ENCODE data around the gene ARHGEF1.

The ARHGEF1 gene

GRCh38 chr19:41944336-41944735 is 61.4 kb downstream of the ARHGEF1 start:
- peaks cover 21% of the 10 kb centered on the region for H3K27me3 ChIP-seq (ENCODE audit: insufficient read depth, low read length)
- WGBS (ENCODE audit: extremely low coverage, insufficient coverage, insufficient read length), result no CpG with 5 or more reads among the region's 2 CpGs
- no peak for DNase-seq

GRCh38 chr19:41945135-41945766 is 62.3 kb downstream of the ARHGEF1 start:
- Histone ChIP-seq H3K9ac (ENCODE audit: low read length) (no peak overlapping the region), H3K4me3 (ENCODE audit: low read depth, low read length) (no peak overlapping the region), H2AFZ (ENCODE audit: insufficient read depth, low read length, poor library complexity) (no peak overlapping the region), H3K27me3 (ENCODE audit: insufficient read depth, low read length) (peaks cover 16% of the 10 kb centered on the region), H3K4me2 (ENCODE audit: low read length) (no peak overlapping the region), H4K8ac (ENCODE audit: low read depth, low read length) (no peak overlapping the region), H3K4me1 (ENCODE audit: control insufficient read depth in 1 of 2, insufficient read depth in 2 of 2, low read length in 2 of 2) (no peaks in the 10 kb centered on the region), H3K14ac (ENCODE audit: low read length) (no peak overlapping the region), H3K79me1 (ENCODE audit: low read length) (no peaks in the 10 kb centered on the region), H3K9me3 (ENCODE audit: insufficient read depth, low read depth, low read length) (no peaks in the 10 kb centered on the region), H3K4ac (ENCODE audit: low read depth, low read length) (no peak overlapping the region), H2BK12ac (ENCODE audit: low read length) (no peak overlapping the region), H3K27ac (ENCODE audit: low read depth, low read length) (no peak overlapping the region), H2BK5ac (ENCODE audit: low read depth, low read length, poor library complexity) (no peak overlapping the region), H3K18ac (ENCODE audit: low read length) (no peak overlapping the region), H3K23ac (ENCODE audit: low read length) (no peak overlapping the region), H2BK120ac (ENCODE audit: insufficient read depth, low read length, poor library complexity) (no peak overlapping the region), H4K12ac (ENCODE audit: low read depth, low read length) (no peak overlapping the region), H3K36me3 (ENCODE audit: control insufficient read depth in 1 of 2, insufficient read depth in 2 of 2, low read length in 2 of 2) (no peaks in the 10 kb centered on the region), H3K79me2 (ENCODE audit: control insufficient read depth, insufficient read depth, low read length, poor library complexity) (no peaks in the 10 kb centered on the region), H4K91ac (ENCODE audit: low read depth, low read length) (no peak overlapping the region), H2AK5ac (ENCODE audit: low read length) (no peak overlapping the region)
- no CpG with 5 or more reads among the region's 8 CpGs for WGBS (ENCODE audit: extremely low coverage, insufficient coverage, insufficient read length)
- no peak for DNase-seq

More at GRCh38 chr19:41944336-41944735, 61.4 kb downstream of the ARHGEF1 start:
- Histone ChIP-seq H3K4me2 (ENCODE audit: low read length) (no peak overlapping the region), H3K18ac (ENCODE audit: low read length) (no peak overlapping the region), H3K79me1 (ENCODE audit: low read length) (no peaks in the 10 kb centered on the region), H3K14ac (ENCODE audit: low read length) (no peak overlapping the region), H2AFZ (ENCODE audit: insufficient read depth, low read length, poor library complexity) (no peak overlapping the region), H2BK12ac (ENCODE audit: low read length) (no peak overlapping the region), H3K4me3 (ENCODE audit: low read depth, low read length) (no peak overlapping the region), H3K9ac (ENCODE audit: low read length) (no peak overlapping the region), H3K27ac (ENCODE audit: low read depth, low read length) (no peak overlapping the region), H3K4me1 (ENCODE audit: control insufficient read depth in 1 of 2, insufficient read depth in 2 of 2, low read length in 2 of 2) (peaks cover 3 to 4% of the 10 kb centered on the region in 2 experiments), H4K8ac (ENCODE audit: low read depth, low read length) (no peak overlapping the region), H2BK120ac (ENCODE audit: insufficient read depth, low read length, poor library complexity) (no peak overlapping the region), H3K9me3 (ENCODE audit: insufficient read depth, low read depth, low read length) (no peaks in the 10 kb centered on the region), H2AK5ac (ENCODE audit: low read length) (no peak overlapping the region), H3K23ac (ENCODE audit: low read length) (no peak overlapping the region), H3K79me2 (ENCODE audit: control insufficient read depth, insufficient read depth, low read length, poor library complexity) (no peaks in the 10 kb centered on the region), H3K4ac (ENCODE audit: low read depth, low read length) (no peak overlapping the region), H4K91ac (ENCODE audit: low read depth, low read length) (no peak overlapping the region), H4K12ac (ENCODE audit: low read depth, low read length) (no peak overlapping the region), H3K36me3 (ENCODE audit: control insufficient read depth in 1 of 2, insufficient read depth in 2 of 2, low read length in 2 of 2) (no peaks in the 10 kb centered on the region), H2BK5ac (ENCODE audit: low read depth, low read length, poor library complexity) (no peak overlapping the region)

- WGBS (ENCODE audit: extremely low coverage, insufficient coverage, insufficient read length), result no CpG with 5 or more reads among the region's 3 CpGs
- Histone ChIP-seq H4K12ac (ENCODE audit: low read depth, low read length) (no peak overlapping the region), H4K8ac (ENCODE audit: low read depth, low read length) (no peak overlapping the region), H3K4me3 (ENCODE audit: low read depth, low read length) (no peak overlapping the region), H3K4me2 (ENCODE audit: low read length) (no peak overlapping the region), H2BK5ac (ENCODE audit: low read depth, low read length, poor library complexity) (no peak overlapping the region), H3K9ac (ENCODE audit: low read length) (no peak overlapping the region), H3K23ac (ENCODE audit: low read length) (no peak overlapping the region), H2AFZ (ENCODE audit: insufficient read depth, low read length, poor library complexity) (no peak overlapping the region), H3K79me1 (ENCODE audit: low read length) (no peaks in the 10 kb centered on the region), H3K79me2 (ENCODE audit: control insufficient read depth, insufficient read depth, low read length, poor library complexity) (no peaks in the 10 kb centered on the region), H2AK5ac (ENCODE audit: low read length) (no peak overlapping the region), H3K14ac (ENCODE audit: low read length) (no peak overlapping the region), H3K4me1 (ENCODE audit: control insufficient read depth in 1 of 2, insufficient read depth in 2 of 2, low read length in 2 of 2) (peaks cover 0 to 2% of the 10 kb centered on the region in 2 experiments), H3K27ac (ENCODE audit: low read depth, low read length) (no peak overlapping the region), H2BK12ac (ENCODE audit: low read length) (no peak overlapping the region), H3K36me3 (ENCODE audit: control insufficient read depth in 1 of 2, insufficient read depth in 2 of 2, low read length in 2 of 2) (no peaks in the 10 kb centered on the region), H4K91ac (ENCODE audit: low read depth, low read length) (no peak overlapping the region), H3K9me3 (ENCODE audit: insufficient read depth, low read depth, low read length) (no peaks in the 10 kb centered on the region), H3K27me3 (ENCODE audit: insufficient read depth, low read length) (no peaks in the 10 kb centered on the region), H2BK120ac (ENCODE audit: insufficient read depth, low read length, poor library complexity) (no peak overlapping the region), H3K4ac (ENCODE audit: low read depth, low read length) (no peak overlapping the region), H3K18ac (ENCODE audit: low read length) (no peak overlapping the region)
- DNase-seq, result no peak
Observed at GRCh38 chr19:41947091-41947490, 64.1 kb downstream of the ARHGEF1 start.

- Histone ChIP-seq H2BK5ac (ENCODE audit: low read depth, low read length, poor library complexity) (no peak overlapping the region), H2AFZ (ENCODE audit: insufficient read depth, low read length, poor library complexity) (no peak overlapping the region), H2BK120ac (ENCODE audit: insufficient read depth, low read length, poor library complexity) (no peak overlapping the region), H3K14ac (ENCODE audit: low read length) (no peak overlapping the region), H3K4me1 (ENCODE audit: control insufficient read depth in 1 of 2, insufficient read depth in 2 of 2, low read length in 2 of 2) (peaks cover 0 to 2% of the 10 kb centered on the region in 2 experiments), H4K91ac (ENCODE audit: low read depth, low read length) (no peak overlapping the region), H3K36me3 (ENCODE audit: control insufficient read depth in 1 of 2, insufficient read depth in 2 of 2, low read length in 2 of 2) (peaks cover 8 to 12% of the 10 kb centered on the region in 2 experiments), H3K4me3 (ENCODE audit: low read depth, low read length) (no peak overlapping the region), H3K9me3 (ENCODE audit: insufficient read depth, low read depth, low read length) (no peaks in the 10 kb centered on the region), H3K27me3 (ENCODE audit: insufficient read depth, low read length) (no peaks in the 10 kb centered on the region), H2AK5ac (ENCODE audit: low read length) (no peak overlapping the region), H2BK12ac (ENCODE audit: low read length) (no peak overlapping the region), H3K4me2 (ENCODE audit: low read length) (no peak overlapping the region), H3K27ac (ENCODE audit: low read depth, low read length) (no peak overlapping the region), H4K12ac (ENCODE audit: low read depth, low read length) (no peak overlapping the region), H3K4ac (ENCODE audit: low read depth, low read length) (no peak overlapping the region), H3K9ac (ENCODE audit: low read length) (no peak overlapping the region), H3K79me1 (ENCODE audit: low read length) (no peaks in the 10 kb centered on the region), H3K18ac (ENCODE audit: low read length) (no peak overlapping the region), H3K23ac (ENCODE audit: low read length) (no peak overlapping the region), H4K8ac (ENCODE audit: low read depth, low read length) (no peak overlapping the region), H3K79me2 (ENCODE audit: control insufficient read depth, insufficient read depth, low read length, poor library complexity) (no peaks in the 10 kb centered on the region)
- no CpG with 5 or more reads among the region's 12 CpGs for WGBS (ENCODE audit: extremely low coverage, insufficient coverage, insufficient read length)
- peak; percentile 41 to 89 for DNase-seq
Observed at GRCh38 chr19:41951686-41952172, 68.7 kb downstream of the ARHGEF1 start.
